Skeletal muscle tissue (tissue), 4 donors: Measurements from ENCODE around the gene RPP21. TPM values are rescaled to one million over a fixed set of nuclear protein-coding genes. Genes with fewer than 3 reads are reported as not detected.
A peak's percentile ranks its signal among the peaks of the same experiment; 100 is the strongest.

Source experiments
- H3K27ac ChIP-seq: one replicate; pipeline ENCODE4 v1.7.0; 2013; ENCODE audit warnings: mild to moderate bottlenecking, low read depth, low read length, inconsistent platforms
- H3K27me3 ChIP-seq, 3 donors: one replicate each; pipeline ENCODE4 v1.7.0; 2013; ENCODE audit warnings: low read length in 3 of 3; ENCODE audit not compliant: control insufficient read depth in 3 of 3, insufficient read depth in 3 of 3
- H3K36me3 ChIP-seq, 3 donors: one replicate each; pipeline ENCODE4 v1.7.0; 2013; ENCODE audit warnings: low read length in 3 of 3; ENCODE audit not compliant: control insufficient read depth in 3 of 3, insufficient read depth in 3 of 3
- H3K4me1 ChIP-seq, 3 donors: one replicate each; pipeline ENCODE4 v1.7.0; 2013; ENCODE audit warnings: low read length in 3 of 3, mild to moderate bottlenecking in 3 of 3; ENCODE audit not compliant: control insufficient read depth in 3 of 3, insufficient read depth in 3 of 3
- H3K4me3 ChIP-seq, 3 donors: one replicate each; pipeline ENCODE4 v1.7.0; 2013; ENCODE audit warnings: low read length in 3 of 3
- H3K9ac ChIP-seq, 3 donors: one replicate each; pipeline ENCODE4 v1.7.0; 2013; ENCODE audit warnings: low read length in 3 of 3, mild to moderate bottlenecking in 3 of 3, moderate library complexity in 2 of 3, low read depth in 1 of 3
- H3K9me3 ChIP-seq, 3 donors: one replicate each; pipeline ENCODE4 v1.7.0; 2013; ENCODE audit warnings: low read length in 3 of 3; ENCODE audit not compliant: control insufficient read depth in 3 of 3
- total RNA-seq: library from RNA; depleted of rRNA; stranded (reverse); fragments of >200 nt; gene quantifications from one replicate; pipeline ENCODE4 v1.2.3, GENCODE V29; 2014
- donor health status: Osteomylitis.

The RPP21 gene
- total RNA-seq, 1 donor from 2014 or later: 7.8 TPM

DNA sequence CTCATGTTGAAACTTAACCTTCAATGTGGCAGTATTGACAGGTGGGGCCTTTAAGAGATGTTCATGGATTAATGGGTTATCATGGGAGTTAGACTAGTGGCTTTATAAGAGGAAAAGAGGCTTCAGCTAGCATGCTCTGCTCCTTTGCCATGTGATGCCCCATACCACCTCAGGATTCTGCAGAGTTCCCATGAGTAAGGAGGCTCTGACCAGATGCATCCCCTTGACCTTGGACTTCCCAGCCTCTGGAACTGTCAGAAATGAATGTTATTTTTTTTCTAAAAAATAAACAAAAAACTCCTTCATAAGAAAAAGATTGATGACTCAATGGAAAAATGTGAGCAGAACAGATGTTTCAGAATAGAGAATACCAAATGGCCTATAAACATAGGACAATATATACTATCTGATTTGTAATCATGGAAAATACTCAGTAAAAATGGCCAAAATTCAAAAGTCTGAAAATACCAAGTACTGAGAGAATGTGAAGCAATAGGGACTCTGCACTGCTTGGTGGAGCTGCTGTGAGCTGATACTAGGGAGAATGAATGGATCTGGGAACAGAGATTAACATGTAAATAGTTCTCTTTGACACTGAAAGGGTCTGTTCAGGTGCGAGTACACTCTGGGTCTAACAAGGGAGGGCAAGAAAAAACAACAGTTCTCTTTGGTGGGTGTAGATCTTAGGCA is 25.7 kb upstream of the RPP21 start:
- H3K4me1 ChIP-seq: peaks cover 0 to 4% (median 3%) of the 10 kb centered on the region in 3 donors
- H3K36me3 ChIP-seq: peaks cover 0 to 3% (median 0%) of the 10 kb centered on the region in 3 donors
- H3K9ac ChIP-seq: no peak overlapping the region
- H3K27me3 ChIP-seq: no peaks in the 10 kb centered on the region
- H3K9me3 ChIP-seq: no peaks in the 10 kb centered on the region
- H3K4me3 ChIP-seq: no peak overlapping the region
- H3K27ac ChIP-seq: no peak overlapping the region

DNA sequence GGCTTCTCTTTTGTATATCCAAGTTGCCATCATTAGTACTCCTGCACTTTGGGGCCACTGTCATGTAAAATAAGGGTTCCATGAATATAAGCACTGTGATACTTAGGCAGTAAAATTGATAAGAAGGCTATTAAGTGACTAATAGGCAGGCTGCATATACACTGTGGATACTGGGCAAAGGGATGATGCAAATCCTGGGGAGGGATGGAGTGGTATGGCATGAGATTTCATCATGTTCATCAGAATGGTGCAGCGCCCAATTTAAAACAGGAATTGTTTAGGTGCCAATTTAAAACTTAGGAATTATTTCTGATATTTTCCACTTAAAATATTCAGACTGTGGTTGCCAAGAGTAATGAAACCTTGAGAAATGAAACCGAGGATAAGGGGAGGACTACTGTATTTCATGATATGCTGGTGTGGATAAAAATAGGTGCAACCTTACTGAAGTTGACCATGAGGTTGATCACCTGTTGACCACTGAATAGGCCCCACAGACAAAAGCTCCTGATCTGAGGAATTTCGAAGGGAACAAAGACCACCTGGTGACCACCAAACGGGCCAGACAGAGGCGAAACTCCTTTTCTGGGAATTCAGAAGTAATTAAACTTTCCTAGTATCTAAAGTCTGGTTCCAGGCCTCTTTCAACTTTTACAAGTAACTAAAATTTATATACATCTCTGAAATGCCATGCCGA is 23.1 kb upstream of the RPP21 start:
- Histone ChIP-seq H3K36me3 (peaks cover 0 to 3% (median 0%) of the 10 kb centered on the region in 3 donors), H3K9me3 (no peaks in the 10 kb centered on the region), H3K27me3 (no peaks in the 10 kb centered on the region), H3K27ac (no peak overlapping the region), H3K9ac (no peak overlapping the region), H3K4me1 (peaks cover 8 to 20% (median 15%) of the 10 kb centered on the region in 3 donors), H3K4me3 (no peak overlapping the region)

DNA sequence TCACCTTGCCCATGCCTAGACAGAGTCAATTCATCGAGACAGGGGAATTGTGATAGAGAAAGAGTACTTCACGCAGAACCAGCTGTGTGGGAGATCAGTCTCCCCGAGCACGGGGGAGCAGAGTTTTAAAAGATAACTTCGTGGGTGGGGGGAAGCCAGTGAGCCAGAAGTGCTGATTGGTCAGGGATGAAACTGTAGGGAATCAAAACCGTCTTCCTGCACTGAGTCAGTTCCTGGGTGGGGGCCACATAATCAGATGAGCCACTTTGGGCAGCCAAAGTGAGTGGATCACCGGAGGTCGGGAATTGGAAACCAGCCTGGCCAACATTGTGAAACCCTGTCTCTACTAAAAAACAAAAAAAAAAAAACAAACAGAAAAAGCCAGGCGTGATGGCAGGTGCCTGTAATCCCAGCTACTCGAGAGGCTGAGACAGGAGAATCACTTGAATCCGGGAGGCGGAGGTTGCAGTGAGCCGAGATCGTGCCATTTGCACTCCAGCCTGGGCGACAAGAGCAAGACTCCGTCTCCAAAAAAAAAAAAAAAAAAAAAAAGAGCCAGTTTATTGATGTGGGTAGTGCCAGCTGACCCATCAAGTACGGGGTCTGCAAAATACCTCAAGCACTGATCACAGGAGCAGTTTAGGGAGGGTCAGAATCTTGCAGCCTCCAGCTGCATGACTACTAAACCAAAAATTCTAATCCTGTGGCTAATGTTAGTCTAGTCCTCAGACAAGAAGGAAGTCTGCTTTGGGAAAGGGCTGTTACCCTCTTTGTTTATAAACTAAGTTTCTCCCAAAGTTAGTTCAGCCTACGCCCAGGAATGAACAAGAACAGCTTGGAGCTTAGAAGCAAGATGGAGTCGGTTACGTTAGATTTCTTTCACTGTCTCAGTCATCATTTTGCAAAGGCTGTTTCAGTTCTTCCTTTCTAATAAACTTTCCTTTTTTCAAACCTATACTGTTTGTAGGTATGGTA is 22.1 kb upstream of the RPP21 start:
- Histone ChIP-seq H3K4me3 (no peak overlapping the region), H3K36me3 (peaks cover 0 to 3% (median 0%) of the 10 kb centered on the region in 3 donors), H3K27me3 (no peaks in the 10 kb centered on the region), H3K9me3 (no peaks in the 10 kb centered on the region), H3K27ac (no peak overlapping the region), H3K9ac (no peak overlapping the region), H3K4me1 (peaks cover 11 to 26% (median 20%) of the 10 kb centered on the region in 3 donors)

DNA sequence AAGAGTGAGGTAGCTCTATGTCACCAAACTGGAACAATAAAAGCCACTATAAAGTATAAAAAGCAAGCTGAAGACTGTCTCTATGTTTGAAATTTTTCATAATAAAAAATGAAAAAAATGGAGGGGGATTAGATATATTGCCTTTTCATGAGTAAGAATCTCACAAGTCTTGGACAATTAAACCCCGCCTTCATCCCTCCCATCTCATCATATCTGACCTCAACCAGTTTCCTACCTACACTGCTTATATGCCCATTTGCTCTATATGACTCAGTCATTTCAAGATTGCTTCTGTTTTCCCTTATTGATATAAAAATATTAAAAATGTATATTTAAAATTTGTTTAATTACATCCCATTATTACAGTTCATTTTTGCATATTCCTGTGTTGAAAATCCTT is 21.1 kb upstream of the RPP21 start:
- Histone ChIP-seq H3K4me1 (peaks cover 11 to 26% (median 23%) of the 10 kb centered on the region in 3 donors), H3K27me3 (no peaks in the 10 kb centered on the region), H3K4me3 (no peak overlapping the region), H3K9me3 (no peaks in the 10 kb centered on the region), H3K27ac (no peak overlapping the region), H3K36me3 (peaks cover 0 to 3% (median 0%) of the 10 kb centered on the region in 3 donors), H3K9ac (no peak overlapping the region)

DNA sequence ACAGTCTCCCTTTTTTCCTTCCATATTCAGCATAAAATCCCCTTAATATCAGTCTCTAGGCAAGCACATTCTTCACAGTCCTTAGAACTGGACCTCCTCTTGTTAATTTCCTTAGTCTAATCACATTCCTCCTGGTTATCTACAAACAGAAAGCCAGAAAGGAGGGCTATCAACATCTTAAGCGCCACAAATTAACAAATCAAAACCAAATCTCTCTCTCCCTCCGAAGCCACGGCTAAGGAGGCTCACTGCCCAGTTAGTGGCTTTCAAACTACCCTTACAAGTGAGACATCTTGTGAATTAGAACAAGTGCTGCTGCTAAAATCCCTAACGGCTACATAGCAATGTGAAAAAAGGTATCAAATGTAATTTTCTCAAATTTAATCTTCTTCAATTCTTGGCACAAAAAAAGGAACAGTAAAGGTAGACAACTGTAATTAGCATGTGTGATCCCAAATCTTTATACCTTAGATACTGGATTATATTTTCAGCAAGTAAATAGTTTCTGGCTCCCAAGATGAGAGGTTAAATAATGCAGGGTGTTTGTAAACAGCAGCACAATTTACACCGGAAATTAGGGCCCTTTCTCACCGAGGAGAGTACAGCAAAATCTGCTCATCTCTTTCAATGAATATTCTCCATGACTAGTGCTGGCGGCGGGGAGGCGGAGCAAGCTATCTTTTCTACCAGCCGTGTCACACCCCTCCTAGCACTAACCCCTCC is 19.6 kb upstream of the RPP21 start:
- Histone ChIP-seq H3K9ac (peak overlapping the region; percentile 91 to 95 (median 95)), H3K4me1 (peaks cover 11 to 26% (median 23%) of the 10 kb centered on the region in 3 donors), H3K27ac (peak overlapping the region; percentile 92), H3K27me3 (no peaks in the 10 kb centered on the region), H3K9me3 (no peaks in the 10 kb centered on the region), H3K4me3 (peak overlapping the region; percentile 93 to 94 (median 94)), H3K36me3 (peaks cover 10 to 12% (median 11%) of the 10 kb centered on the region in 3 donors)

DNA sequence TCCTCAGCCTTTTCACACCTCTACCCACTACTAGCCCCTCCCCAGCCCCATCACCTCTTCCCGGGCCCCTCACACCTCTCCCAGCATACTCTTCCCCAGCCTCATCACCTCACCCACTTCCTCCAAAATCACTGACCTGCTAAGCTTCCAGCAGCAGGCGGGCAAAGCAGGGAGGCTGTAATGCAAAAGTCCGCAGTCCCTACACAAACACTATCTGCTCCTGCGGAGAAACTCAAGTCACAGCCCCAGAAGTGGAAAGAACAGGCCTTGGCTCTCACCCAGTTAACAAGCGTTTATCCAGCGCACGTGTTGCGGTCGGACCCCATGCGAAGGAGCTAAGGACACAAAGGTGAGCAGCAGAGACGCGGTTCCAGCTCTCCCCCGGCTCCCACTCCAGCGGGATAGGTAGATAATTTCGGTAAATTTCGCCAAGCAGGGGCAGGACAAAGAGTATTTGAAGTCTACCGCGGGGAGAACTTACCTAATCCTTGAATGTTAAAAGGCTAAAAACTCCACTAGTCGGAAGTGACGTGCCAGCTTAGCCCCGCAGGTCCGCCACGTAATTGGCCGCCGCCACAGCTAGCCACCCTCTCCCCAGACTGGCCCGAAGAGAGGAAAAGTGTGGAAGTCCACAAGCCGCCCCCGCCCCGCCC is 19.0 kb upstream of the RPP21 start:
- peaks cover 11 to 26% (median 23%) of the 10 kb centered on the region in 3 donors for H3K4me1 ChIP-seq
- H3K27me3 ChIP-seq: no peaks in the 10 kb centered on the region

DNA sequence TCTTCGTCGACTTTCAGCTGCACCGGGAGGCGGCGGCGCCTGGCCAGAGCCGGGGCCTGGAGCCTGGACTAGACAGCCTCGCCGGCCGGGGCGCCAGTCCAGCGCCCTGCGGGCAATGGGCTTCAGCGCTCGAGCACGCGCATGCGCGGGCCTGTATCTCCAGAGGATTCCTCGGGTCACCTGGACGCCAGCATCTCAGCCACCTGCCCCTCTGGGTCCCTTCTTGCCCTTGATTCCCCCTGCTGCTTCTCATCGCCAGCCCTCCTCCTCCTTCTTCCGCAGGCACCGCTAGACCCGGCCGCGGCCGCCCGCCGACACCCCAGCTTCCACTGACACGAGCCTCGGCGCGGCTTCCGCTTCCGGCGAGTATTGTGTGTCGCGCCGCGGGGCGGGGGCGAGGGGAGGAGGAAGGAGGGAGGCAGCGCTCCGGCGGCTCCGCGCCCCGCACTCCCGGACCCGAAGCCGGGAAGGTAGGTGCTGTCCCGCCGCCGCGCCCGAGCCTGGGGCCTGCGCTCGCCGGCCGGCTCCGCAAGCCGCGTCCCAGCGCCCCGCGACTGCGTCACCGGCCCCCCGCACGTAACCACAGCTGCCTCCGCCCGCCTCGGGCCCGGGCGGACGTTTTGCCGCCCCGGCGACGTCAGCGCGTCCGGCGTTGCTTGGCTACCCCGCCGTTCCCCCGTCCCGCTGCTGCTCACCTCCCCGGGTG is 18.3 kb upstream of the RPP21 start, which contains the start of gene TRIM39:
Gene TRIM39 (plus strand): TSS at position 402 of the 706 bp plus-strand sequence. CDS start 2,391 bp downstream, outside the sequence.
- Histone ChIP-seq H3K36me3 (peaks cover 22 to 23% (median 22%) of the 10 kb centered on the region in 3 donors), H3K27me3 (no peaks in the 10 kb centered on the region), H3K4me1 (peaks cover 9 to 26% (median 23%) of the 10 kb centered on the region in 3 donors), H3K27ac (peak within 1 kb of the TSS; percentile 92), H3K4me3 (peak within 1 kb of the TSS; percentile 93 to 94 (median 94)), H3K9me3 (no peaks in the 10 kb centered on the region), H3K9ac (peak within 1 kb of the TSS; percentile 91 to 95 (median 95))

More for the DNA sequence above, 19.0 kb upstream of the RPP21 start:
- Histone ChIP-seq H3K9ac (peak overlapping the region; percentile 91 to 95 (median 95)), H3K4me3 (peak overlapping the region; percentile 93 to 94 (median 94)), H3K9me3 (no peaks in the 10 kb centered on the region), H3K36me3 (peaks cover 17% of the 10 kb centered on the region in 3 donors), H3K27ac (peak overlapping the region; percentile 92)

DNA sequence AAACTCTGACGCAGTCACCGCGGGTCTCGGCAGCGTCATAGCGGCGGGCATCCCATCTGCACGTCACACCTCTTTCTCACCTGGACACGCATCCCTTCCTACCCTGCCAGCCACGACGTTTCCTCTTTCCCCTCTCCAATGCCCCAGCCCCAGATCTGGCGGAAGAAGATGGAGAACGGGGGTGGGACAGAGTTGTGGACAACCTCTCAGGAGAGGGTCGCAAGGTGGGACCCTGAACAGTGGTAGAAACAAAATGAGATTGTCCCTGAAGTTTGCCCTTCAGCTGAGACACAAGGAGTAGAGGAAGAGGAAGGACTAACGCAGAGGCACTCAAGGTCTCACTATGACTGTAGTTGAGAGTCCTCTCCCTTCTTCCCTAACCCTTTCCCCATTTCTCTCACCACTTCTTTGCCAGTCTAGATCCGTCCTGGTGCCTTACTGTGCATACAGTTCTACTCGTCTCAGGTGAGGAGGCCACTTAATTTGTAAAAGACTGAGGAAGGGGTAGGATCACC is 17.7 kb upstream of the RPP21 start:
- peaks cover 9 to 23% (median 23%) of the 10 kb centered on the region in 3 donors for H3K4me1 ChIP-seq
- H3K27me3 ChIP-seq: no peaks in the 10 kb centered on the region
- H3K36me3 ChIP-seq: peaks cover 23 to 28% (median 26%) of the 10 kb centered on the region in 3 donors
- H3K4me3 ChIP-seq: peak overlapping the region; percentile 82 to 94 (median 94)
- H3K9ac ChIP-seq: peak overlapping the region; percentile 91 to 95 (median 95)
- peak overlapping the region; percentile 92 for H3K27ac ChIP-seq
- H3K9me3 ChIP-seq: no peaks in the 10 kb centered on the region
